Breast epithelium (tissue), 4 donors: ENCODE data around the gene MBOAT7. TPM values are rescaled to one million over a fixed set of nuclear protein-coding genes. Genes with fewer than 3 reads are reported as not detected.

Experiments
- DNase-seq, 2 donors: peaks; one replicate each; pipeline ENCODE4 v3.0.0-alpha.2; 2019; ENCODE audit warnings: low spot score in 2 of 2
- H3K27ac ChIP-seq, 2 donors: fragments of 200-600 bp; sonication (generic) in 1 of 2; one replicate each; pipeline ENCODE4 v1.5.1; 2016 to 2019; ENCODE audit warnings: mild to moderate bottlenecking in 1 of 2
- H3K27me3 ChIP-seq, 2 donors: fragments of 200-600 bp; sonication (generic) in 1 of 2; one replicate each; pipeline versions ENCODE4 v1.5.1 to v1.6.0; 2017 to 2019; ENCODE audit warnings: control low read depth in 1 of 2, mild to moderate bottlenecking in 1 of 2
- H3K36me3 ChIP-seq: fragments of 200-600 bp; one replicate; pipeline ENCODE4 v1.5.1; 2019
- H3K4me1 ChIP-seq, 2 donors: fragments of 200-600 bp; sonication (generic); one replicate each; pipeline ENCODE4 v1.5.1; 2016 to 2019; ENCODE audit warnings: control low read depth in 1 of 2
- H3K4me3 ChIP-seq, 3 donors: fragments of 200-600 bp; sonication (generic); 1 replicate in 2 of 3; 2 replicates in 1 of 3; pipeline ENCODE4 v1.5.1; 2016 to 2019; ENCODE audit warnings: mild to moderate bottlenecking in 3 of 3, moderate library complexity in 2 of 3
- H3K9me3 ChIP-seq, 2 donors: fragments of 200-600 bp; sonication (generic) in 1 of 2; one replicate each; pipeline ENCODE4 v1.5.1; 2016 to 2019; ENCODE audit warnings: control low read depth in 1 of 2
- POLR2A ChIP-seq: fragments of 450-650 bp; IDR thresholded peaks from one replicate; pipeline ENCODE4 v1.6.1; 2016; ENCODE audit warnings: antibody characterized with exemption, mild to moderate bottlenecking, moderate library complexity
- POLR2AphosphoS5 ChIP-seq, 3 donors: sonication (generic); formaldehyde crosslinking; IDR thresholded peaks; one replicate each; pipeline ENCODE4 v1.6.1; 2017; ENCODE audit warnings: antibody characterized with exemption in 3 of 3
- intact Hi-C: fragments of 100-400 bp; cut with DNase I; formaldehyde crosslinking; loops from one replicate; pipeline ENCODE4 v1.15.1; 2023; ENCODE audit warnings: low total_unique reads
- total RNA-seq, 3 donors: library from RNA; depleted of rRNA; stranded (reverse); fragments of >200 nt; gene quantifications; one replicate each; pipeline ENCODE4 v1.1.0, GENCODE V29; 2016
- TF ChIP-seq, protein P1 (sequence below), 3 donors: fragments of 450-650 bp; IDR thresholded peaks; one replicate each; pipeline ENCODE4 v1.5.1; 2016 to 2017; ENCODE audit warnings: antibody characterized with exemption in 3 of 3, mild to moderate bottlenecking in 3 of 3, moderate library complexity in 3 of 3

The MBOAT7 gene
- total RNA-seq, 3 donors from 2014 or later, result 16.5 to 37.3 (median 24.6) TPM

DNA sequence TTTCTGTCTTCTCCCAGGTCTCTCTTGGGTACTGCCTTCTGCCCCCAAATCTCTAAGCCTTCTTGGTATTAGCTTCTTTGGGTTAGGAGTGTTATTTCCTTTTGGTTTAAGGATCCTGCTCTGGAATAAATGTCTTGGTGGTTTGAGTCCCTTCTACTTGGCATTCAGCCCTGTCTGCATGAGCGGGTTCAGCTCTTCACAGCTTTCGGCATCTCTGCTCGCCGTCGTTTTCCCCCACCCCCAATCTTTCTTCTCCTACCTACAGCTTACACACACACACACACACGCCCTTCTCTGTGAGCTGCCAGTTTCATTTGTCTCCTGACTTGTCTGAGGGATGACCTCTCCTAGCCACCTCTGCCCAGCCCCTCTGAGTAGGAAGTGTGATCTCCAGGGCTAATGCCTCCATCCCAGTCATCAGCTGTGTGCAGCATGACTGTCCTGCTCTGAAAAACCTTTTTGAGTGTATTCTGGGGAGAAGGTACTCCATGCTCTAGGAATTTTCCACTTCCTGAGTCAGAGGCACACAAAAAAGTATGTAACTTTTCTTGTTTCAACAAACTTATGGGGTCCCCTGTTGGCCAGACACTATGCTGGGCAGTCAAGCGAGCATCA, 47.1 kb downstream of the MBOAT7 start:
- Histone ChIP-seq H3K27ac (no peak overlapping the region), H3K36me3 (peaks cover 18% of the 10 kb centered on the region), H3K9me3 (no peaks in the 10 kb centered on the region), H3K4me1 (peaks cover 0 to 14% of the 10 kb centered on the region in 2 donors), H3K4me3 (no peak overlapping the region), H3K27me3 (no peaks in the 10 kb centered on the region)
- TF ChIP-seq POLR2A (no peak), POLR2AphosphoS5 (IDR thresholded peaks at IDR 0.05) (no peak)
- TF ChIP-seq, protein P1, sequence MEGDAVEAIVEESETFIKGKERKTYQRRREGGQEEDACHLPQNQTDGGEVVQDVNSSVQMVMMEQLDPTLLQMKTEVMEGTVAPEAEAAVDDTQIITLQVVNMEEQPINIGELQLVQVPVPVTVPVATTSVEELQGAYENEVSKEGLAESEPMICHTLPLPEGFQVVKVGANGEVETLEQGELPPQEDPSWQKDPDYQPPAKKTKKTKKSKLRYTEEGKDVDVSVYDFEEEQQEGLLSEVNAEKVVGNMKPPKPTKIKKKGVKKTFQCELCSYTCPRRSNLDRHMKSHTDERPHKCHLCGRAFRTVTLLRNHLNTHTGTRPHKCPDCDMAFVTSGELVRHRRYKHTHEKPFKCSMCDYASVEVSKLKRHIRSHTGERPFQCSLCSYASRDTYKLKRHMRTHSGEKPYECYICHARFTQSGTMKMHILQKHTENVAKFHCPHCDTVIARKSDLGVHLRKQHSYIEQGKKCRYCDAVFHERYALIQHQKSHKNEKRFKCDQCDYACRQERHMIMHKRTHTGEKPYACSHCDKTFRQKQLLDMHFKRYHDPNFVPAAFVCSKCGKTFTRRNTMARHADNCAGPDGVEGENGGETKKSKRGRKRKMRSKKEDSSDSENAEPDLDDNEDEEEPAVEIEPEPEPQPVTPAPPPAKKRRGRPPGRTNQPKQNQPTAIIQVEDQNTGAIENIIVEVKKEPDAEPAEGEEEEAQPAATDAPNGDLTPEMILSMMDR (IDR thresholded peaks at IDR 0.05), result no peak
- no peak for DNase-seq
- intact Hi-C loops, result no loop called here

DNA sequence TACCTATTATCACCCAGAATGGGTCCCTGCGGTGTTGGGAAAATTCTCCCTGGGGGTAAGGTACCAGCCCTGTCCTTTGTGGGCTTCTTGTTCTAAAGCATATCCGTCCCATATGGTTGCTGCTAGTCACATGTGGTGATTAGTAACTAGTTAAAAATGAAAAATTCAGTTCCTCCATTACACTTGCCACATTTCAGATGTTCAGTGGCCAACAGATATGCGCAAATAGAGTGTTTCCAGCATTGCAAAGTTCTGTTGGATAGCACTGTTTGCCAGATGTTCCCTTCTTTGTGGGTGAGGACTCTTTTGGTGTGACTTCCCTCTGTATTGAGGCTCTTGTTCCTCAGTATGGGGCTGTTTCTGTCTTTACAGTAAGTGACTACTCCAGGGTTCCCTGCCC, 48.0 kb downstream of the MBOAT7 start:
- Histone ChIP-seq H3K9me3 (no peaks in the 10 kb centered on the region), H3K4me1 (peaks cover 5 to 14% of the 10 kb centered on the region in 2 donors), H3K36me3 (peaks cover 18% of the 10 kb centered on the region), H3K4me3 (no peak overlapping the region), H3K27ac (no peak overlapping the region), H3K27me3 (no peaks in the 10 kb centered on the region)
- TF ChIP-seq POLR2AphosphoS5 (IDR thresholded peaks at IDR 0.05), result no peak
- TF ChIP-seq POLR2A, result no peak
- TF ChIP-seq, protein P1 (IDR thresholded peaks at IDR 0.05), result no peak
- intact Hi-C loops, result no loop called here
- DNase-seq, result no peak

DNA sequence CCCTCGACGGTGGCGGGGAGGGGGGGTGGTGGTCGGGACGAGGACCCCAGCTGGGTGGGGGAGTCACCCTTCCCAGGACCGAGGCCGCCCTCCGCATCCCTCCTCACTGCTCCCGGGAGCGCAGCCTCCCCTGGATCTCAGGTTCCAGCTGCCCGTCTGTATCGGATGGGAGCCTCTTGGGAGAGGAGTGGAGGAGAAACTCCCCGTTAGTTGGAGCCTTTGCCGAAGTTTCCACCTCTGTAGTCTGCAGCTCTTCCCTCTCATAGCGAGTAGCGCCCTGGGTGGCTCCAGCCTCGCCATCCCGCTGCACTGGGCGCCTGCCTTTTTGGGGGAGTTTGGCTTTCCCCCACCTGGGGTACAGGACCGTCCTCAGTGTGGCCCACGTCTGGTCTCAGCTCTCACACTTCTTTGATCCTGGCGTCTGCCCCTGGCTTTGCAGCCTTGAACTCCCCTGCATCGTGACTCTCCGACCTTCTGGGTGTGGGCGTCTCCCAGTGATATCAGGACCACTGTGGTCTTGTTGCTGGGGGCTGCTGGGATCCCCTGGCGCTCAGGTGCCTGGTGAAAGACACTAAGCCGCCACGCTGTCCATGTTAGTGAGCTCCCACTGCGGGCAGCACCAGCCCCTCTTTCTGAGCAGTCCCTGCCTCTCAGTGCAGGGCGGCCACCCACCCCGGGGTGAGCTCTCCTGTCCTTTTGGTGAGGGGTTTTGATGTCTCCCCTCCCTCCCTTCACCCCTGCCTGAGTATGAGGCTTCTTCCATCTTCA, 50.7 kb downstream of the MBOAT7 start:
- Histone ChIP-seq H3K9me3 (no peaks in the 10 kb centered on the region), H3K4me3 (peak overlapping the region; percentile 97 to 100 (median 100)), H3K36me3 (peaks cover 5% of the 10 kb centered on the region), H3K27me3 (no peaks in the 10 kb centered on the region), H3K4me1 (peaks cover 8 to 20% of the 10 kb centered on the region in 2 donors), H3K27ac (peak overlapping the region; percentile 97 to 98)
- intact Hi-C loops, result no loop called here
- TF ChIP-seq, protein P1 (IDR thresholded peaks at IDR 0.05), result no peak
- TF ChIP-seq POLR2A (no peak), POLR2AphosphoS5 (IDR thresholded peaks at IDR 0.05) (no peak)
- no peak for DNase-seq

DNA sequence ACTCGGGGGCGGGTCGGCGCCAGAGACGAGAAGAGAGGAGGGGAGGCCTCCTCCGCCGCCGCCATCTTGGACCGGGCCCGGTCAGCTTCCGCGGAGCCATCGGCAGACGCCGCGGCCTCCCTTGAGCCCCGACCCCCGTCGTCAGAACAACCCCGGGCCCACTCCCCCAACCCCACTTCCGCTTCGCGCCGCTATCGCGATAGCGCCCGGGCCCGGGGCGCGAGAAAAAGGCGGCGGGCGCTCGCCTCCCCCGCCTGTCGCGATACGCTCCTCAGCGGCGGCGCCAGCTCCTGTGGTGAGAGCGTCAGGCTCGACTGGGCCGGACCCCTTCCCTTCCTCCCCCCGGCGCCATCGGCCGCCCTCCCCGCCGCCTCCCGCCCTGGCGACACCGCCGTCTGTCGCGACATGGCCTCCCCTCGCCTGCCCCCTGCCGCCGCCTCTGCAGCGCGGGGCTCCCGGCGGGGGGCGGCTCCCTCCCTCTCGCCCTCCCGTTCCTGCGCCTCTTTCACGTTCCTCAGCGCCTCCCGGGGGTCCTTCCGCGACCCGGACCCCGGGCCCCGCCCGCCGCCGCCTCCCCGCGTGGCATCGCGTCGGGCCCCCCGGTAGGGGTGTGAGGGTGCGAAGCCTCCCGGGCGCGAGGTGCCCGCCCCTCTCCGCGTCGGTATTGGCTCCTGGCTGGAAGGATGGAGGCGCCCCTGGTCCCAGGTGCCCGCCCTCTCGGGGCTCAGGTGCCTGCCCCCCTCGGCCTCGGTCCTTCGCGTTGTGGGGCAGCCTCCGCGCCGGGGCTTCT, 51.5 kb downstream of the MBOAT7 start, which contains the start of gene CNOT3:
Gene CNOT3, plus strand, starts transcription at position 64 of the 790 bp plus-strand sequence. CDS start 5,217 bp downstream, outside the sequence.
- Histone ChIP-seq H3K27me3 (no peaks in the 10 kb centered on the region), H3K4me3 (peak within 1 kb of the TSS; percentile 97 to 100 (median 100)), H3K9me3 (no peaks in the 10 kb centered on the region), H3K36me3 (no peaks in the 10 kb centered on the region), H3K4me1 (peaks cover 8 to 20% of the 10 kb centered on the region in 2 donors), H3K27ac (peak within 1 kb of the TSS; percentile 97 to 98)
- intact Hi-C loops, result no loop called here
- TF ChIP-seq POLR2A (peak; percentile 86), POLR2AphosphoS5 (IDR thresholded peaks at IDR 0.05) (peak; percentile 71 to 86 (median 77))
- TF ChIP-seq, protein P1 (IDR thresholded peaks at IDR 0.05), result no peak
- no peak for DNase-seq
